22Rv1 (cell line): ENCODE data around the gene FEZF1.

Experiments used
- ZFX ChIP-seq: fragments of 450-650 bp; IDR thresholded peaks from 2 replicates; pipeline ENCODE4 v1.6.1; 2017; ENCODE audit warnings: antibody characterized with exemption, borderline replicate concordance
- TF ChIP-seq, protein P1 (sequence below): fragments of 450-650 bp; IDR thresholded peaks from 2 replicates; pipeline ENCODE4 v1.5.1; 2017; ENCODE audit warnings: mild to moderate bottlenecking

DNA sequence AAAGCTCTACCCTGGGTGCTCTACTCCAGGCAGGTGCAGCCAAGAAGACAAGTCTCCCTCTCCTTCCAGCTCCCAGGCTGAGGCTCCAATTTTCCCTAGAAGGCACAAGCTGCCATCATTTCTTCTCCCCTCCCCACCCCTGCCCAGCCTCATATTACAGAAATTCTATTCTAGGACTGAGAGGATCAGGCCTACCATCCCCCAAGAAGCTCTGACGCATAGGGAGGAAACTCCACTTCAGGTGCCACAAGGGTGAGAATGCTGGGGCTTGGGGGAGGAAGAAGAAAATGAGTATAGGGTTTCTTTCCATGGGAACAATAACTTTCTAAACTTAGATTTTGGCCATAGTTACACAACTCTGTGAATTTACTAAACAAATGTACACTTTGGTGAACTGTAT, 35.3 kb downstream of the FEZF1 start:
- TF ChIP-seq, protein P1, sequence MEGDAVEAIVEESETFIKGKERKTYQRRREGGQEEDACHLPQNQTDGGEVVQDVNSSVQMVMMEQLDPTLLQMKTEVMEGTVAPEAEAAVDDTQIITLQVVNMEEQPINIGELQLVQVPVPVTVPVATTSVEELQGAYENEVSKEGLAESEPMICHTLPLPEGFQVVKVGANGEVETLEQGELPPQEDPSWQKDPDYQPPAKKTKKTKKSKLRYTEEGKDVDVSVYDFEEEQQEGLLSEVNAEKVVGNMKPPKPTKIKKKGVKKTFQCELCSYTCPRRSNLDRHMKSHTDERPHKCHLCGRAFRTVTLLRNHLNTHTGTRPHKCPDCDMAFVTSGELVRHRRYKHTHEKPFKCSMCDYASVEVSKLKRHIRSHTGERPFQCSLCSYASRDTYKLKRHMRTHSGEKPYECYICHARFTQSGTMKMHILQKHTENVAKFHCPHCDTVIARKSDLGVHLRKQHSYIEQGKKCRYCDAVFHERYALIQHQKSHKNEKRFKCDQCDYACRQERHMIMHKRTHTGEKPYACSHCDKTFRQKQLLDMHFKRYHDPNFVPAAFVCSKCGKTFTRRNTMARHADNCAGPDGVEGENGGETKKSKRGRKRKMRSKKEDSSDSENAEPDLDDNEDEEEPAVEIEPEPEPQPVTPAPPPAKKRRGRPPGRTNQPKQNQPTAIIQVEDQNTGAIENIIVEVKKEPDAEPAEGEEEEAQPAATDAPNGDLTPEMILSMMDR, result no peak
- TF ChIP-seq ZFX, result no peak
